ENCODE results near the gene ATP6V1D. TPM values are rescaled to one million over a fixed set of nuclear protein-coding genes. Genes with fewer than 3 reads are reported as not detected.

The ATP6V1D gene
- total and polyA plus RNA-seq, 8 donors = 17.5 to 40.2 (median 23.2) TPM

DNA sequence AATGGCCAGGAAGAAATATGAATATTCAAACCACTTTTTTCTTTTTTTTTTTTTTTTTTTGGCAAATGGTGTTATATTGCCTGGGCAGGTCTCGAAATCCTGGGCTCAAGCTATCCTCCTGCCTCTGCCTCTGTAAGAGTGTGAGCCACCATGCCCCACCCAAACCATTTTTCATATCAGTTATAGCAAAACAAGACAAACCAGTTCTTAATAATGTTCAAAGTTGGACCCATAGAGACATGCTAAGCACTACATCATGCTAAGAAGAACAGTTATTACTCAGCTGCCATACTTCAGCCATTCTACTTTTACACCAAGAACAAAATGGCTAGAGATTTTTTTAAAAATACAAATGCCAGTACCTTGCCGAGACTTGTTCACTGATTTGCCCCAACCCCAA is 26.0 kb upstream of the ATP6V1D start:
- Histone ChIP-seq H3K4me1 (peaks cover 0 to 14% (median 6%) of the 10 kb centered on the region in 3 donors), H3K9me3 (no peaks in the 10 kb centered on the region), H3K27me3 (no peaks in the 10 kb centered on the region), H3K36me3 (peaks cover 0 to 50% (median 22%) of the 10 kb centered on the region in 3 donors), H3K4me3 (no peak overlapping the region), H3K27ac (no peak overlapping the region)
- WGBS, 2 donors = 74 to 81% methylated on average over 2 of the region's 2 CpGs
- FAIRE-seq = no peak
- no peak for DNase-seq
- TF ChIP-seq, protein P1, sequence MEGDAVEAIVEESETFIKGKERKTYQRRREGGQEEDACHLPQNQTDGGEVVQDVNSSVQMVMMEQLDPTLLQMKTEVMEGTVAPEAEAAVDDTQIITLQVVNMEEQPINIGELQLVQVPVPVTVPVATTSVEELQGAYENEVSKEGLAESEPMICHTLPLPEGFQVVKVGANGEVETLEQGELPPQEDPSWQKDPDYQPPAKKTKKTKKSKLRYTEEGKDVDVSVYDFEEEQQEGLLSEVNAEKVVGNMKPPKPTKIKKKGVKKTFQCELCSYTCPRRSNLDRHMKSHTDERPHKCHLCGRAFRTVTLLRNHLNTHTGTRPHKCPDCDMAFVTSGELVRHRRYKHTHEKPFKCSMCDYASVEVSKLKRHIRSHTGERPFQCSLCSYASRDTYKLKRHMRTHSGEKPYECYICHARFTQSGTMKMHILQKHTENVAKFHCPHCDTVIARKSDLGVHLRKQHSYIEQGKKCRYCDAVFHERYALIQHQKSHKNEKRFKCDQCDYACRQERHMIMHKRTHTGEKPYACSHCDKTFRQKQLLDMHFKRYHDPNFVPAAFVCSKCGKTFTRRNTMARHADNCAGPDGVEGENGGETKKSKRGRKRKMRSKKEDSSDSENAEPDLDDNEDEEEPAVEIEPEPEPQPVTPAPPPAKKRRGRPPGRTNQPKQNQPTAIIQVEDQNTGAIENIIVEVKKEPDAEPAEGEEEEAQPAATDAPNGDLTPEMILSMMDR (IDR thresholded peaks at IDR 0.05) = no peak
- intact Hi-C loops (cut with DNase I) = no loop called here
- peak; percentile 50 to 67 (median 62) for ATAC-seq

DNA sequence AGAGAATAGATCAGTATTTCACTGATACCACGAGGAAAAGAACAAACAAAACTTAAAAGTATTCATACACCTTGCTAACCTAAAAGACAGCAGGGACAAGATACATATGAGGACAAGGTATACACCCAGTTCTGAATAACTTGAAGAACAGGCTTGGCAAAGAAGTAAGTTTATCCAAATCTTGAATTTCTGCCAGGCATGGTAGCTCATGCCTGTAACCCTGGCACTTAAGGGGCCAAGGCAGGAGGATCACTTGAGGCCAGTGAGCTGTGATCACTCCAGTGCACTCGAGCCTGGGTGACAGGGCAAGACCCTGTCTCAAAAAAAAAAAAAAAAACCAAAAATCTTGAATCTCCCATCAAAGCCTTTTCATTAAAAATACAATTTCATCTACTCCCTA is 25.5 kb upstream of the ATP6V1D start:
- H3K9me3 ChIP-seq = no peaks in the 10 kb centered on the region
- H3K27me3 ChIP-seq = no peaks in the 10 kb centered on the region
- peak in 3 of 4 donors; percentile 18 to 44 (median 34) for ATAC-seq
- peaks cover 0 to 14% (median 6%) of the 10 kb centered on the region in 3 donors for H3K4me1 ChIP-seq
- peaks cover 0 to 53% (median 22%) of the 10 kb centered on the region in 3 donors for H3K36me3 ChIP-seq
- FAIRE-seq = no peak
- WGBS, 2 donors = 55% methylated on average over 2 of the region's 2 CpGs
- no peak overlapping the region for H3K27ac ChIP-seq
- TF ChIP-seq, protein P1 (IDR thresholded peaks at IDR 0.05) = no peak
- H3K4me3 ChIP-seq = no peak overlapping the region
- intact Hi-C loops (cut with DNase I) = no loop called here
- no peak for DNase-seq

DNA sequence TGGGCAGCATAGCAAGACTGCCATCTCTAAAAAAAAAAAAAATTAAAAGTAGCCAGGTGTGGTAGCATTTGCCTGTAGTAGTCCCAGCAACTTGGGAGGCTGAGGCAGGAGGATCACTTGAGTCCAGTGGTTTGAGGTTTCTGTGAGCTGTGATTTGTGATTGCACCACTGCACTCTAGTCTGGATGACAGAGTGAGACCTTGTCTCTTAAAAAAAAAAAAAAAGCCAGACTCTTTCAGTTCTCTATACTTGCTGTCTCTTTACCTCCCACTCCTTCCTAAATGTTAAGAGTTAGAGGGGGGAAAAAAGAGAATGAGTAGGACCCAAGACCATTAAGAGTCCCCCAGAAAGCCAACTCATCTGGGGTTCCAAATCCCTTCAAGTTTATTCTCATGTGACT is 18.3 kb upstream of the ATP6V1D start:
- no peak overlapping the region for H3K4me3 ChIP-seq
- TF ChIP-seq, protein P1 (IDR thresholded peaks at IDR 0.05) = no peak
- H3K27ac ChIP-seq = no peak overlapping the region
- DNase-seq = no peak
- H3K9me3 ChIP-seq = no peaks in the 10 kb centered on the region
- no peak for FAIRE-seq
- intact Hi-C loops (cut with DNase I) = no loop called here
- no peak for ATAC-seq
- peaks cover 0 to 3% (median 0%) of the 10 kb centered on the region in 3 donors for H3K4me1 ChIP-seq
- no peaks in the 10 kb centered on the region for H3K27me3 ChIP-seq
- H3K36me3 ChIP-seq = peaks cover 0 to 72% (median 35%) of the 10 kb centered on the region in 3 donors

DNA sequence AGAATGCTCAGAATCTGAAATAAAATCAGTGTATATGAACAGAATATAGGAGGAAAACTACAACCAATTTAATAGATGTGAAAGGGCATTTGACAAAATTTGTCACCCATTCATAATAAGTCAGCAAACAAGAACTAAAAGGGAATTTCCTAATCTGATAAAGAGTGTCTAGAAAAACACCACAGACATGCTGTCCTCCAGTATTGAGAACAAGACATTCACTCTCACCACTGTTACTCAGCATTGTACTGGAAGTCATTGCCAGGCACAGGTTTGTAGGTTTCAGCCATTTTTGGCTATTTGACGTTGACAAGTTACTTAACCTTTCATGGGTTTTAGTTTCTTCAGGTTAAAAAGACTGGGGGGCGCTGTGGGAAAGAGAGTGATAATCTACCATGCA is 13.7 kb upstream of the ATP6V1D start:
- H3K27ac ChIP-seq = no peak overlapping the region
- no peak for FAIRE-seq
- intact Hi-C loops (cut with DNase I) = no loop called here
- peaks cover 3 to 62% (median 19%) of the 10 kb centered on the region in 3 donors for H3K36me3 ChIP-seq
- H3K9me3 ChIP-seq = no peaks in the 10 kb centered on the region
- TF ChIP-seq, protein P1 (IDR thresholded peaks at IDR 0.05) = no peak
- H3K4me1 ChIP-seq = peaks cover 0 to 3% (median 0%) of the 10 kb centered on the region in 3 donors
- no peak overlapping the region for H3K4me3 ChIP-seq
- peak in 1 of 4 donors; percentile 20 for ATAC-seq
- WGBS, 2 donors = 75 to 77% methylated on average over 2 of the region's 2 CpGs
- H3K27me3 ChIP-seq = no peaks in the 10 kb centered on the region
- DNase-seq = no peak

DNA sequence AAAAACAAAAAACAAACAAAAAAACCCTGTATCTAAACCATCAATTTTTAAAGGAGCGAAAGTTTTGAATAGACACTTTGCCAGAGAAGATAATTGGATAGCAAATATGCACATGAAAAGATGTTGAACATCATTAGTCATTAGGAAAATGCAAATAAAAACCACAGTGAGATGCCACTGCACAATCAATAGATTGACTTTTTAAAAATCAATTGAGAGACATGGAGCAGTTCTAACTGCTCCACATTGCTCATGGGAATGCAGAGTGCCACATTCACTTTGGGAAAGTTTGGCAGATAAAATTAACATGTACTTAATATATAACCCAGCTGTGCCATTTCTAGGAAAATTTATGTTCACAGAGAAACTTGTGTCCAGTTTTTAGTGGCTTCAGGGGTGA is 13.2 kb upstream of the ATP6V1D start:
- FAIRE-seq = no peak
- ATAC-seq = no peak

More for the DNA sequence above, 13.2 kb upstream of the ATP6V1D start:
- no peak for DNase-seq
- 93 to 95% methylated on average over 1 of the region's 1 CpG for WGBS, 2 donors
- Histone ChIP-seq H3K27ac (no peak overlapping the region), H3K4me1 (peaks cover 0 to 3% (median 0%) of the 10 kb centered on the region in 3 donors), H3K4me3 (no peak overlapping the region), H3K36me3 (peaks cover 3 to 61% (median 20%) of the 10 kb centered on the region in 3 donors), H3K9me3 (no peaks in the 10 kb centered on the region), H3K27me3 (no peaks in the 10 kb centered on the region)
- TF ChIP-seq, protein P1 (IDR thresholded peaks at IDR 0.05) = no peak
- intact Hi-C loops (cut with DNase I) = no loop called here

Data from pancreas (tissue), 10 donors.